Activated T-helper 1 cell treated with anti-CD3 and anti-CD28 coated beads, Interleukin-12 subunit alpha, Interleukin-12 subunit beta, Interleukin-2, Interleukin-4 antibody, amounts not matched to agents 30 ng/mL and 10 ng/mL and 1 ng/mL, durations not matched to agents 14 hours and 24 hours and 36 hours (primary cell): ENCODE data around the gene SPNS2. TPM values are rescaled to one million over a fixed set of nuclear protein-coding genes. Genes with fewer than 3 reads are reported as not detected.

Experiments
- DNase-seq: peaks from one replicate; pipeline ENCODE4 v3.0.0; 2021; ENCODE audit warnings: low spot score
- H3K27ac Mint-ChIP-seq: one replicate; pipeline ENCODE4 v1.8.0; 2021; ENCODE audit warnings: mild to moderate bottlenecking, mixed read lengths
- H3K27me3 Mint-ChIP-seq: one replicate; pipeline ENCODE4 v1.8.0; 2022; ENCODE audit warnings: mild to moderate bottlenecking, moderate library complexity, mixed read lengths; ENCODE audit not compliant: insufficient read depth
- H3K36me3 Mint-ChIP-seq: one replicate; pipeline ENCODE4 v1.8.0; 2021; ENCODE audit warnings: low read depth, mixed read lengths
- H3K4me1 Mint-ChIP-seq: one replicate; pipeline ENCODE4 v1.8.0; 2021; ENCODE audit warnings: low read depth, mixed read lengths
- H3K4me3 Mint-ChIP-seq: one replicate; pipeline ENCODE4 v1.8.0; 2021; ENCODE audit warnings: mild to moderate bottlenecking, moderate library complexity, mixed read lengths
- H3K9me3 Mint-ChIP-seq: one replicate; pipeline ENCODE4 v1.8.0; 2021; ENCODE audit warnings: mixed read lengths
- intact Hi-C: fragments of 100-400 bp; cut with micrococcal nuclease; formaldehyde crosslinking; loops from one replicate; pipeline ENCODE4 v1.15.1; 2024
- total RNA-seq: library from RNA; stranded (reverse); gene quantifications from 2 replicates; pipeline ENCODE4 v1.2.3, GENCODE V29; 2022

Gene SPNS2
- total RNA-seq, 1 donor from 2014 or later, result not detected

DNA sequence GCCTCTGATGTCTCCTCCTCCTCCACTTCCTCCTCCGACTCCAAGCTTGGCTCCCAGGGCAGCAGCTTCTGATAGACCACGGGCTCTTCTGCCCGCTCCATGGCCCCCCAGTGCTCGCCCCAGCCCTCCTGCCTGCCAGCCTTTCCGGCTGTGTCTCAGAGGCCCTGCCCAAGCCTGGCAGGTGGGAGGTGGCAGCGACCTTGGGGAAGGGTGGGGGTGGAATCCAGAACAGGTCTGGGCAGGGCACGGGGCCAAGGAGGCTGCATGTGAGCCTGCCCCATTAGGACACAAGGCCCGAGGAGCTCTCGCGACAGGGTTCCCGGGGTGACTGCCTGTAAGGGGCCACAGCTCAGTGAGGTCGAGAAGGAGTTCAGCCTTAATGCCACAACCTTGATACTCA is 61.7 kb downstream of the SPNS2 start, which contains the start of gene GGT6:
TSS of gene GGT6 (minus strand) at position 157 of the 400 bp plus-strand sequence. CDS start at position 101, 56 bp downstream.
- H3K36me3 Mint-ChIP-seq, result no peaks in the 10 kb centered on the region
- H3K27ac Mint-ChIP-seq, result no peak within 1 kb of the TSS
- no peaks in the 10 kb centered on the region for H3K9me3 Mint-ChIP-seq
- H3K4me1 Mint-ChIP-seq, result peaks cover 43% of the 10 kb centered on the region
- intact Hi-C loops, result loop anchor here (5.0 to 10.0 kb wide), 3 partner anchors 142 to 346 kb away; partner anchors contain the start of gene PELP1
- no peaks in the 10 kb centered on the region for H3K27me3 Mint-ChIP-seq
- no peak for DNase-seq
- H3K4me3 Mint-ChIP-seq, result no peak within 1 kb of the TSS

DNA sequence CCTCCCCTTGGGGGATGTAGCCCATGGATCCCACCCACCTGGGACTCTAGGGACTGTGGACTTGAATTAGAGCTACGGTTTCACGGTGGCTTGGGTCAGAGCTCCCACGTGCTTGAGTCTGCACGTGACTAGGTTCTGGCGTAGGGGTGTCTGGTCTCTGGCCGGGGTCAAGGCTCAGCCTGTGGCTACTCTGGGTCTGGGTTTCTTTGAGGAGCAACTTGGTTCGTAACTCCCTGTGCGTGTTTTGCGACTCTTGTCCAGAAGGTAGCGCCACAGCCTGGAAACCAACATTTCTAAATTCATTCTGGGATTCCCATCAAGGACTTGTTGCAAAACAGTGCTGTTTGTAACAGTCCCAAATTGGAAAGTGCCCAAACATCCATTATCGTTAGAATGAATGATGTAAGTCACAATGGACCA is 62.2 kb downstream of the SPNS2 start:
- Mint-ChIP-seq H3K4me3 (no peak overlapping the region), H3K27me3 (no peaks in the 10 kb centered on the region), H3K36me3 (no peaks in the 10 kb centered on the region), H3K27ac (no peak overlapping the region), H3K4me1 (peaks cover 43% of the 10 kb centered on the region), H3K9me3 (no peaks in the 10 kb centered on the region)
- intact Hi-C loops, result loop anchor here (5.0 to 10.0 kb wide), 3 partner anchors 141 to 346 kb away; partner anchors contain the start of gene PELP1
- DNase-seq, result no peak

DNA sequence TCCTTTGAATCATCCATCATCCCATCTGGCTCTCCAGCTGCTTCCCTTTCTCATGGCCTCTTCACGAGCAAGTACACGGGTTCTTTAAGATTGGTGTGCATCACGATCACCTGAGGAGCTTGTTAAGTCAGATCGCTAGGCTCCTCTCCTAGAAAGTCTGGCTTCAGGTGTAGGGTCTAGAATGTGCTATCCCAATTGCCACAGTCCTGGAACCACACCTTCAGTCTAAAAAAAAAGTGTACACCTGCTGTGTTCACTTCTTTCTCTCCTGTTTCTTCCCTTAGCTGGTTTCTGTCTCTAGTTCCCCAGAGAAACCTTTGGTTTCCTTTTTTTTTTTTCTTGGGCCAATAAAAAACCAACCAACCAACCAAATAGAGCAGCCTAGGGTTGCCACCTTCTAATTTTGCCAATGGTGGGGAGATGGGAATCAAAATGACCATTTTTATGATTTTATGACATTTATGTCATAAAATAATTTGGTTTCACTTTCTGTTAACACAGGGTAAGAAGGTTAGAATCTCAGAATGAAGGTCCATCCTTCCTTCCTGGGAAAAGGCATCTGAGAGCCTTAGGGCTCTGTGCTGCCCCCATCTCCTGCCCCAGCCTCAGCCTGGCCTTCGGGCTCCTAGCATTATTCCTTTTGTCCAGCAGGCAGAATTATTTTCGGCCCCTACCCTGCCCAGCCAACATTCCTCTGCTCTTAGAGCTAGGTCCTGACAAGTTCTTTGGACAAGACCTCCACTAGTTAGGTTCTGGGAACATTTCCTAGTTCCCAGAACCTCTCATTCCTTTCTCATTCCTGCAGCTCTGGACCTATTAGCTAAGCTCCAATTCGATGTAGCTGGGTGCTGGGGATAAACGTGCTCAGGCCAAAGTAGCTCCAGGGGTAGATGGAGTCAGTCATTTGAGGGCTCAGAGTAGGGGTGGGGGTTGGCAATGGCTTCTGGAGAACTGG is 63.6 kb downstream of the SPNS2 start:
- H3K9me3 Mint-ChIP-seq, result no peaks in the 10 kb centered on the region
- H3K27me3 Mint-ChIP-seq, result no peaks in the 10 kb centered on the region
- peak overlapping the region; percentile 49 for H3K27ac Mint-ChIP-seq
- intact Hi-C loops, result loop anchor here (5.0 to 10.0 kb wide), 3 partner anchors 140 to 347 kb away; partner anchors contain the start of gene PELP1
- H3K4me3 Mint-ChIP-seq, result peak overlapping the region; percentile 21
- H3K36me3 Mint-ChIP-seq, result no peaks in the 10 kb centered on the region
- peaks cover 38% of the 10 kb centered on the region for H3K4me1 Mint-ChIP-seq
- DNase-seq, result no peak

DNA sequence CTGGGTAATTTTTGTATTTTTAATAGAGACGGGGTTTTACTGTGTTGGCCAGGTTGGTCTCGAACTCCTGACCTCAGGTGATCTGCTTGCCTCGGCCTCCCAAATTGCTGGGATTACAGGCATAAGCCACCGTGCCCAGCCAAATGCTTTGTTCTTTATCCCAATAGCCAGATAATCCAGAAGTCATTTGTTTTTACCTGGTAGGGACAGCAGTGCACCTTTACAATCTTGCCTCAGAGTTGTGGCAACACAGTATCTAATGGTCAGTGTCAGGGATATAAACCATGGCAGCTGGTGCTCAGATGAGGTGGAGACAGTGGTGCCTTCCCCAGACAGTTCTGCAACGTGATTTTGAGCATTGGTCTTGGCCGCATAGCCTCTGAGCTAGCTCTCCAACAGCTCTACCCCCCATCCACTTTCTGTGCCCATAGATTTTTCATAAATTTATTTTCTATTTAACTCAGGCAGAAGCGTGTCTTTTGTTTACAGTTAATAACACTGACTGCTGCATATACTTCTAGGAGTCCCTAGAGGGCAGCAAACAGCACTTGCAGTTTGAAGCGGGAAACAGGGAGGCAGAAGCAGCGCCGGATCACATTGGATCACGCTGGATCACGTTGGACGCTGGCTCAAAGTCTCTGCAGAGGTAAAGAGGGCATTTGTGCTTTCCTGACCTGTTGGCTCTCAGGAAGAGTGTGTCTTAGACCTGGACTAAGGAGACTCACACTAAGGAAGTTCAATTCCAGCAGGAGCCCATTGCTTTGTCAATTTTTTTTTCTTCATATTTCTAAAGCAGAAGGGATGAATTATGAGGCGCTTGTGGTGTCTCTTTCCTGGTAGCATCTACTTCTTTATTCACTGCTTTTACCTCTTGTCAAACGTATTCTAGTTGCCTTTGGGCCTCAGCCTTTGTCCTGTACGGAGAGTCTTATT is 66.8 kb downstream of the SPNS2 start:
- intact Hi-C loops, result loop anchor here (1.0 to 10.0 kb wide), 7 partner anchors 8 to 351 kb away; partner anchors contain the start of genes CHRNE and PSMB6
- Mint-ChIP-seq H3K9me3 (no peaks in the 10 kb centered on the region), H3K27me3 (peaks cover 8% of the 10 kb centered on the region), H3K4me1 (peaks cover 48% of the 10 kb centered on the region), H3K4me3 (no peak overlapping the region), H3K27ac (peak overlapping the region; percentile 13), H3K36me3 (no peaks in the 10 kb centered on the region)
- peak; percentile 38 for DNase-seq

DNA sequence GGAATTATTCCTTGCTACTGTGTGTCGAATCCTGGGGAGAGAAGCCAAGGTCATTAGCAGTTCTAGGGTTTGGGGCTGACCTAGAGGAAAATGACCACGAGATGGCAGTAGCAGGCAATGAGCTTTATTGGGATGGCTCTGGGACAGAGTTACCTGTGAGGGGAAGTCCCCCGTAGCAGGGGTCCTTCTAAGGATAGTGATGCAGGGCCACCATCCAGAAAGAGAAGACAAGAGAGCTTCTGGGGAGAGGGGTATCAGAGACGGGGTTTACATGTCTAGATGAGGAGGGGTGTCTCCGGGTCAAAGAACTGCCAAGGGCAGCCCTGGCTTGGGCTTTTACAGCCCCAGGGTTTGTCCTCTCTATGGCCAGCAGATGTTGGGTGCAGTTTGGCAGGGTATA is 68.1 kb downstream of the SPNS2 start:
- Mint-ChIP-seq H3K36me3 (no peaks in the 10 kb centered on the region), H3K4me3 (no peak overlapping the region), H3K27me3 (peaks cover 8% of the 10 kb centered on the region), H3K27ac (no peak overlapping the region), H3K4me1 (peaks cover 46% of the 10 kb centered on the region), H3K9me3 (no peaks in the 10 kb centered on the region)
- intact Hi-C loops, result loop anchor here (1.0 to 10.0 kb wide), 5 partner anchors 60 to 352 kb away; partner anchors contain the start of gene CHRNE
- DNase-seq, result peak; percentile 15

DNA sequence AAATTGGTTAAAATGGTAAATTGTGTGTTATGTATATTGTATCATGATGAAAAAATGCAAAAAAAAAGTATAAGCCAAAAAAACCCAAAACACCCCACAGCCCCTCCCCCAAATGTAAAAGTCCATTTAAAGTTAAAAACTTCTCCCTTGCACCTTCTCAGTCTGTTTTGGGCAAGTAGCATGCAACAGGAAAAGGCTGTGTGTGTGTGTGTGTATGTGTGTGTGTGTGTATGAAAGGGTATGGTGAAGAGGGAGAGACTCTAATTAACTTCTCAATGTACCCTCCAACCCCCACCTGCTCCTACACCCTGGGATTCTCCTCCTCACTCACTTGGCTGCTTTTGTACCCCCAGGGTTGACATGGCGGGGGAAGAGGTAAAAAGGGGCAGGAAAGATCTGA is 70.9 kb downstream of the SPNS2 start:
- intact Hi-C loops, result loop anchor here (5.0 to 10.0 kb wide), 2 partner anchors 333 to 355 kb away; partner anchors contain the start of gene CHRNE
- Mint-ChIP-seq H3K36me3 (no peaks in the 10 kb centered on the region), H3K27me3 (peaks cover 20% of the 10 kb centered on the region), H3K27ac (no peak overlapping the region), H3K4me3 (no peak overlapping the region), H3K9me3 (no peaks in the 10 kb centered on the region), H3K4me1 (peaks cover 41% of the 10 kb centered on the region)
- no peak for DNase-seq

DNA sequence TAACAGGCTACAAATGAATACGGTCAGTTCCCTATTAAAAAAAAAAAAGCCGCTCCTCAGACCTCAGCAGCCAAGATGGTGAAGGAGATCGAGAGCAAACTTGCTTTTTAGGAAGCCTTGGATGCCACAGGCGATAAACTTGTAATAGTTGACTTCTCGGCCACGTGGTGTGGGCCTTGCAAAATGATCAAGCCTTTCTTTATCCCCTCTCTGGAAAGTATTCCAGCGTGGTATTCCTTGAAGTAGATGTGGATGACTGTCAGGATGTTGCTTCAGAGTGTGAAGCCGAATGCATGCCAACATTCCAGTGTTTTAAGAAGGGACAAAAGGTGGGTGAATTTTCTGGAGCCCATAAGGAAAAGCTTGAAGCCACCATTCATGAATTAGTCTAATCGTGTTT is 73.5 kb downstream of the SPNS2 start:
- intact Hi-C loops, result no loop called here
- no peak for DNase-seq
- Mint-ChIP-seq H3K4me3 (no peak overlapping the region), H3K27ac (no peak overlapping the region), H3K27me3 (peaks cover 32% of the 10 kb centered on the region), H3K4me1 (peaks cover 28% of the 10 kb centered on the region), H3K9me3 (no peaks in the 10 kb centered on the region), H3K36me3 (no peaks in the 10 kb centered on the region)

DNA sequence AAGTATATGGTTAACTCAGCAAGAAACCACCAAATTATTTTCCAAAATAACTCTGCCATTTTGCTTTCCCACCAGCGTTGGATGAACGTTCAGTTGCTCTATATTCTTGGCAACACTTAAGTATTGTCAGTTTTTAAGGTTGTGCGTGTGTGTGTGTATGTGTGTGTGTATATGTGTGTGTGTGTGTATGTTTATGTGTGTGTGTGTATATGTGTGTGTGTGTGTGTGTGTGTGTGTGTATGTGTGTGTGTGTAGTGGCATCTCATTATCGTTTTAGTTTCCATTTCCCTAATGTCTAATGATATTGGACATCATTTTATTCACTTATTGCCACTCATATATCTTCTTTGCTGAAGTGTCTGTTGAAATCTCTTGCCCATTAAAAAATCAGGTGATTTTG is 74.4 kb downstream of the SPNS2 start:
- Mint-ChIP-seq H3K4me1 (peaks cover 28% of the 10 kb centered on the region), H3K27ac (peak overlapping the region; percentile 14), H3K9me3 (no peaks in the 10 kb centered on the region), H3K36me3 (no peaks in the 10 kb centered on the region), H3K4me3 (no peak overlapping the region), H3K27me3 (peaks cover 32% of the 10 kb centered on the region)
- DNase-seq, result no peak
- intact Hi-C loops, result loop anchor here (1.0 kb wide), 1 partner anchor 8 kb away; no protein-coding TSS in a partner anchor

DNA sequence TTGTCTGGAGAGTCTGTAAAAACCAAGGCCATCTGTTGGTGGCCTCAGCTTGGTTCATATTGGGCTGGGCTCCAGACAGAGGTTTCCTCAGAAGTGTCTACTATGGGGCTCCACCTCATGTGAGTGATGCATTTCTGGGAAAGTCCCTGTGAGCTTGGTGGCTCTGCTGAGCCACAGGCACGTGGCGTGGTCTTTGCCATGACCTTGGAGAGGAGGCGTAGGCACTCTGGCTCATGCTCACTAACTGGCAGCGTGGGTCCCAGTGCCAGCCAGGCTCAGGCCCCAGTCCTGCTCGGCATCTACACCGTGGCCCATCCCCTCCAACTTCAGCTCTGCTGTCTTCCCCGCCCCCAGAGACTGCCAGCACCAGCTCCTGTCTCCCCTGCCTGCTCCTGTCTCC is 75.0 kb downstream of the SPNS2 start:
- Mint-ChIP-seq H3K27ac (peak overlapping the region; percentile 48), H3K9me3 (no peaks in the 10 kb centered on the region), H3K36me3 (no peaks in the 10 kb centered on the region), H3K4me3 (no peak overlapping the region), H3K27me3 (peaks cover 32% of the 10 kb centered on the region), H3K4me1 (peaks cover 28% of the 10 kb centered on the region)
- intact Hi-C loops, result loop anchor here (1.0 kb wide), 1 partner anchor 8 kb away; no protein-coding TSS in a partner anchor
- DNase-seq, result peak; percentile 58

DNA sequence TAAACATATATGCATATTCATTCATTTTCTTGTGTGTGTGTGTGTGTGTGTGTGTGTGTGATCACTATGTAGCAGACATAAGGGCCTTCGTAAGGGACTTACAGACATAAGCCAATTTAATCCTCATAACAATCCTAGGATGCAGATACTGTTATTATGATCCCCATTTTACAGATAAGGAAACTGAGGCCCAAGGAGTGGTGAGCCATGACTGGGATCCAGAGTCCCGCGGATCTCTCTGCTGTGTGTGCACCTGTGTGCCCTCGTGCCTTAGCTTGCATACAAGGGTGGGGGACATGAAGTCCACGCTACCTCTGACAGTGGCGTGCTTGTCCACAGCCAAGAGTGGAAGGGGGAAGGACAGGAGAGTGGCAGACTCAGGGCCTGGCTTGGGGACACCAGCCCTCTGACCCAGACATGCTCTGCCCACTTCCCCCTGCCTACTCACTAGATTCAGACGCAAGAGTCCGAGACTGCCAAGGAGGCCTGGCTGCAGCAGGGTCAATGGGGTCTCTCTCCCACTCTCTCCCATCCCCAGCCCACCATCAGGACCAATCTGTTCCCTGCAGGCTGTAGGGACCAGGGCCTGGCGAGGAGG is 75.9 kb downstream of the SPNS2 start:
- intact Hi-C loops, result no loop called here
- H3K27ac Mint-ChIP-seq, result no peak overlapping the region
- peaks cover 30% of the 10 kb centered on the region for H3K27me3 Mint-ChIP-seq
- H3K4me1 Mint-ChIP-seq, result peaks cover 25% of the 10 kb centered on the region
- no peaks in the 10 kb centered on the region for H3K36me3 Mint-ChIP-seq
- no peak overlapping the region for H3K4me3 Mint-ChIP-seq
- H3K9me3 Mint-ChIP-seq, result no peaks in the 10 kb centered on the region
- DNase-seq, result no peak

DNA sequence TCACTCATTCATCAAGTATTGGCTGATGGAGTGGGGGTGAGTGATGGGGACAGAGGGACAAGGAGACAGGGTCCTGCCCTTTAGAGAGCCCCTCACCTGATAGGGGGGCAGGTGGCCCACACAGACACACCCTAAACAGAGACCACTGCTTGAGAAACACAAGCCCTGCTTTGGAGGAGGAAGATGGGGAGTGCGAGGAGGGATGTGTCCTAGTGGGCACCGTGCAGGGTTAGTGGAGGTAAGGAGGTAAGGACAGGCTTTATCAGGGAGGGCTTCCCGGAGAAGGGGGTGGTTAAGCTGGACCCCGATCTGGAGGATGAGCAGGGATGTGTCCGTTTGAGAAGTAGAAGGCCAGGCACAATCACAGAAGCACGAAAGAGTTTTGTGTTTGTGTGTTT is 77.5 kb downstream of the SPNS2 start:
- peaks cover 18% of the 10 kb centered on the region for H3K4me1 Mint-ChIP-seq
- no peak for DNase-seq
- peaks cover 28% of the 10 kb centered on the region for H3K27me3 Mint-ChIP-seq
- no peak overlapping the region for H3K27ac Mint-ChIP-seq
- no peaks in the 10 kb centered on the region for H3K36me3 Mint-ChIP-seq
- no peaks in the 10 kb centered on the region for H3K9me3 Mint-ChIP-seq
- intact Hi-C loops, result no loop called here
- no peak overlapping the region for H3K4me3 Mint-ChIP-seq

DNA sequence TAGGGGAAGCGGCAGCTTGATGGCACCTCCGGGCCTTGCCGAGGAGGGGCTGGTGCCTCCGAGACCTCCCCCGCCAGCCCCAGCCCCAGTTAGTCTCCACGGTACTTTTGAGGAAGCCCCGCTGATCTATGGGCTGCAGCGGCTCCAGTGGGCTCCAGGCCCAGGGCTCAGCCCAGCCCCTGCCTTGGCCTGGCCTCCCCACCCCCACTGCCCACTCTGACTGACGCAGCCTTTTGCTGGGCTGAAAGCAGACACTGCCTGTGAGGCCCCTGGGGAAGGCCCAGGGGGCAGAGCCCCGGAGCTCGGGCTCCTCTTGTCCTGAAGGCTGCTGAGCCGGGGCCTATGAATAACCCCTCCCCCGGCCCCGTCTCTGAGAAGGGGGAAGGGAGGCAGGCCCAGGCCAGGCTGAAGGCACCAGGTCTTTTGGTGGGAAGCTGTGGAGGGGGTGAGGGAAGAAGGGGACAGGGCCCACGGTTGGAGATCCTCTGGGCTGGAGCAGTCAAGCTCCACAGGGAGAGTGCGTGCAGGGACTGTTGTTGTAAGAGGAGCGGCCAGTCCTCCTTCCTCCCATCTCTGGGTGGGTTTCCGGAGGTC is 78.1 kb downstream of the SPNS2 start:
- peaks cover 18% of the 10 kb centered on the region for H3K4me1 Mint-ChIP-seq
- peaks cover 30% of the 10 kb centered on the region for H3K27me3 Mint-ChIP-seq
- no peak for DNase-seq
- no peak overlapping the region for H3K4me3 Mint-ChIP-seq
- intact Hi-C loops, result no loop called here
- H3K27ac Mint-ChIP-seq, result no peak overlapping the region
- no peaks in the 10 kb centered on the region for H3K36me3 Mint-ChIP-seq
- no peaks in the 10 kb centered on the region for H3K9me3 Mint-ChIP-seq
